Measurements from ENCODE around the gene GPR155. TPM values are rescaled to one million over a fixed set of nuclear protein-coding genes. Genes with fewer than 3 reads are reported as not detected.
"Not testable (repeated sequence)": the region's sequence is repeated elsewhere in the genome, so short reads cannot be mapped to it uniquely, and the experiment has no call there.

Gene GPR155
- total RNA-seq, 1 experiment from 2014 or later, result 2.1 TPM

DNA sequence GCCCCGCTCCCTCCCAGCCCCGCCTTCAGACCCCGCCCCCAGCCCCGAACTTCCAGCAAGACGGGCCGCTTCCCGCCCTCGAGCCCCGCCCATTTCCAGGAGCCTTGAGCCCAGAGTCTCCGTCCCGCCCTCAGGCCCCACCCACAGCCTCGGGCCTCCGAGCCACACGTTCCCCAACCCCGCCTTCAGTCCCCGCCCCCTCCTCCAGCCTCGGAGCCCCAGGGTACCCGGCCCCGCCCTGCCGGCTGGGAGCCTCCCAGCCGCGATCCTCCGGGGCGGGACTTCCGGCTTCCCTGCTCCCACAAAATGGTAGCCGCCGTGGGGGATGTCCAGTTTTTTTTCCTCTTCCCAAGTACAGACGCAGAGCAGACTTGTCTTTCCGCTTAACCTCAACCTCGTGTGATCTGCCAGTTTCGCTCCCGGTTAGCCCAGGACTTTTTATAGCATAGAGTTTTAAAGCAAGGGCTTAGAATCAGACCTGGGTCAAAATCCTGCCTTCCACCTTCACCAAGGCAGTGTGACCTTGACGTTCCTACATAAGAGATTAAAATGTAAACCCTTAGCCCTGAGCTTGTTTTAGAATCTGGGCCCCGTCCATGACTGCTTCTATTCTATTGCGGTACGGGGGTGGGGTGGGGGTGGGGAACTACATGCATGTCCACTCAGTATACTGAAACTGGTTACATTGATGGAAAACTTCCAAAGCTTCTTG is 435 bp upstream of the GPR155 start:
- in situ Hi-C loops (cut with HindIII; ENCODE audit: low pct_unique_long_range_greater_than_20kb, low sequenced_read_pairs), result loop anchor here (5.0 kb wide), 1 partner anchor 35 kb away; no protein-coding TSS in a partner anchor
- BruUV-seq (replicated peaks), result no TSS peak
- TF ChIP-seq, protein P1, sequence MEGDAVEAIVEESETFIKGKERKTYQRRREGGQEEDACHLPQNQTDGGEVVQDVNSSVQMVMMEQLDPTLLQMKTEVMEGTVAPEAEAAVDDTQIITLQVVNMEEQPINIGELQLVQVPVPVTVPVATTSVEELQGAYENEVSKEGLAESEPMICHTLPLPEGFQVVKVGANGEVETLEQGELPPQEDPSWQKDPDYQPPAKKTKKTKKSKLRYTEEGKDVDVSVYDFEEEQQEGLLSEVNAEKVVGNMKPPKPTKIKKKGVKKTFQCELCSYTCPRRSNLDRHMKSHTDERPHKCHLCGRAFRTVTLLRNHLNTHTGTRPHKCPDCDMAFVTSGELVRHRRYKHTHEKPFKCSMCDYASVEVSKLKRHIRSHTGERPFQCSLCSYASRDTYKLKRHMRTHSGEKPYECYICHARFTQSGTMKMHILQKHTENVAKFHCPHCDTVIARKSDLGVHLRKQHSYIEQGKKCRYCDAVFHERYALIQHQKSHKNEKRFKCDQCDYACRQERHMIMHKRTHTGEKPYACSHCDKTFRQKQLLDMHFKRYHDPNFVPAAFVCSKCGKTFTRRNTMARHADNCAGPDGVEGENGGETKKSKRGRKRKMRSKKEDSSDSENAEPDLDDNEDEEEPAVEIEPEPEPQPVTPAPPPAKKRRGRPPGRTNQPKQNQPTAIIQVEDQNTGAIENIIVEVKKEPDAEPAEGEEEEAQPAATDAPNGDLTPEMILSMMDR (IDR thresholded peaks at IDR 0.05), result no peak
- TF ChIP-seq POLR2AphosphoS5 (IDR thresholded peaks at IDR 0.05; ENCODE audit: low read depth, low read length), result peak; percentile 93
- TF ChIP-seq TCF7L2 (IDR thresholded peaks at IDR 0.05; ENCODE audit: low read depth, low read length), result no peak
- ATAC-seq, result peak; percentile 98
- no peaks in the 10 kb centered on the region for H3K36me3 ChIP-seq (ENCODE audit: control insufficient read depth, insufficient read depth, low read length)
- H3K9me3 ChIP-seq (ENCODE audit: control insufficient read depth, insufficient read depth, low read depth, low read length), result no peaks in the 10 kb centered on the region
- H3K27ac ChIP-seq (ENCODE audit: low read length), result peak overlapping the region; percentile 91
- peak overlapping the region; percentile 75 to 90 for H3K4me3 ChIP-seq (ENCODE audit: low read depth in 2 of 2, low read length in 2 of 2)
- intact Hi-C loops (cut with micrococcal nuclease; ENCODE audit: unreplicated experiment), result no loop called here
- POLR2A ChIA-PET, result interaction anchor here (0.5 kb wide), 1 partner anchor 131 kb away, joined by 3 read pairs; no protein-coding TSS in a partner anchor
- H3K4me1 ChIP-seq (ENCODE audit: control insufficient read depth, insufficient read depth, low read length), result no peaks in the 10 kb centered on the region
- no peaks in the 10 kb centered on the region for H3K27me3 ChIP-seq (ENCODE audit: control insufficient read depth, insufficient read depth, low read length)
- peak; percentile 75 for DNase-seq (ENCODE audit: low read depth, low spot score)
- CTCF ChIA-PET, result interaction anchor here (0.6 kb wide), 1 partner anchor 65 kb away, joined by 7 read pairs; no protein-coding TSS in a partner anchor

- H3K27ac ChIP-seq (ENCODE audit: low read length), result peak overlapping the region; percentile 12
- TF ChIP-seq, protein P1 (IDR thresholded peaks at IDR 0.05), result no peak
- TF ChIP-seq, protein P2, sequence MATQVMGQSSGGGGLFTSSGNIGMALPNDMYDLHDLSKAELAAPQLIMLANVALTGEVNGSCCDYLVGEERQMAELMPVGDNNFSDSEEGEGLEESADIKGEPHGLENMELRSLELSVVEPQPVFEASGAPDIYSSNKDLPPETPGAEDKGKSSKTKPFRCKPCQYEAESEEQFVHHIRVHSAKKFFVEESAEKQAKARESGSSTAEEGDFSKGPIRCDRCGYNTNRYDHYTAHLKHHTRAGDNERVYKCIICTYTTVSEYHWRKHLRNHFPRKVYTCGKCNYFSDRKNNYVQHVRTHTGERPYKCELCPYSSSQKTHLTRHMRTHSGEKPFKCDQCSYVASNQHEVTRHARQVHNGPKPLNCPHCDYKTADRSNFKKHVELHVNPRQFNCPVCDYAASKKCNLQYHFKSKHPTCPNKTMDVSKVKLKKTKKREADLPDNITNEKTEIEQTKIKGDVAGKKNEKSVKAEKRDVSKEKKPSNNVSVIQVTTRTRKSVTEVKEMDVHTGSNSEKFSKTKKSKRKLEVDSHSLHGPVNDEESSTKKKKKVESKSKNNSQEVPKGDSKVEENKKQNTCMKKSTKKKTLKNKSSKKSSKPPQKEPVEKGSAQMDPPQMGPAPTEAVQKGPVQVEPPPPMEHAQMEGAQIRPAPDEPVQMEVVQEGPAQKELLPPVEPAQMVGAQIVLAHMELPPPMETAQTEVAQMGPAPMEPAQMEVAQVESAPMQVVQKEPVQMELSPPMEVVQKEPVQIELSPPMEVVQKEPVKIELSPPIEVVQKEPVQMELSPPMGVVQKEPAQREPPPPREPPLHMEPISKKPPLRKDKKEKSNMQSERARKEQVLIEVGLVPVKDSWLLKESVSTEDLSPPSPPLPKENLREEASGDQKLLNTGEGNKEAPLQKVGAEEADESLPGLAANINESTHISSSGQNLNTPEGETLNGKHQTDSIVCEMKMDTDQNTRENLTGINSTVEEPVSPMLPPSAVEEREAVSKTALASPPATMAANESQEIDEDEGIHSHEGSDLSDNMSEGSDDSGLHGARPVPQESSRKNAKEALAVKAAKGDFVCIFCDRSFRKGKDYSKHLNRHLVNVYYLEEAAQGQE (IDR thresholded peaks at IDR 0.05; ENCODE audit: insufficient read depth in 1 of 2, low read depth in 2 of 2, low read length in 1 of 2), result no peak
- TF ChIP-seq POLR2AphosphoS5 (IDR thresholded peaks at IDR 0.05; ENCODE audit: low read depth, low read length) (no peak), SIN3A (IDR thresholded peaks at IDR 0.05; ENCODE audit: borderline replicate concordance, insufficient read depth, low read depth, low read length) (no peak), TCF7L2 (IDR thresholded peaks at IDR 0.05; ENCODE audit: low read depth, low read length) (no peak)
- ChIA-PET CTCF (no interaction called here), POLR2A (interaction anchor here (0.7 kb wide), 1 partner anchor 199 kb away, joined by 4 read pairs; no protein-coding TSS in a partner anchor)
- no peaks in the 10 kb centered on the region for H3K9me3 ChIP-seq (ENCODE audit: control insufficient read depth, insufficient read depth, low read depth, low read length)
- peak; percentile 35 for ATAC-seq
- H3K4me1 ChIP-seq (ENCODE audit: control insufficient read depth, insufficient read depth, low read length), result no peaks in the 10 kb centered on the region
- intact Hi-C loops (cut with micrococcal nuclease; ENCODE audit: unreplicated experiment), result no loop called here
- peak overlapping the region; percentile 73 to 75 for H3K4me3 ChIP-seq (ENCODE audit: low read depth in 2 of 2, low read length in 2 of 2)
- H3K36me3 ChIP-seq (ENCODE audit: control insufficient read depth, insufficient read depth, low read length), result no peaks in the 10 kb centered on the region
- DNase-seq (ENCODE audit: low read depth, low spot score), result no peak
- no TSS peak for BruUV-seq (replicated peaks)
- in situ Hi-C loops (cut with HindIII; ENCODE audit: low pct_unique_long_range_greater_than_20kb, low sequenced_read_pairs), result loop anchor here (5.0 kb wide), 1 partner anchor 36 kb away; no protein-coding TSS in a partner anchor
- H3K27me3 ChIP-seq (ENCODE audit: control insufficient read depth, insufficient read depth, low read length), result no peaks in the 10 kb centered on the region
Observed at GRCh38 chr2:174485788-174486562, 854 bp downstream of the GPR155 start.

GRCh38 chr2:174485045-174485444 is 1.8 kb downstream of the GPR155 start:
- H3K9me3 ChIP-seq (ENCODE audit: control insufficient read depth, insufficient read depth, low read depth, low read length); ATAC-seq; H3K27ac ChIP-seq (ENCODE audit: low read length); DNase-seq (ENCODE audit: low read depth, low spot score); H3K4me3 ChIP-seq (ENCODE audit: low read depth in 2 of 2, low read length in 2 of 2); H3K4me1 ChIP-seq (ENCODE audit: control insufficient read depth, insufficient read depth, low read length); intact Hi-C loops (cut with micrococcal nuclease; ENCODE audit: unreplicated experiment); BruUV-seq (replicated peaks); H3K36me3 ChIP-seq (ENCODE audit: control insufficient read depth, insufficient read depth, low read length); H3K27me3 ChIP-seq (ENCODE audit: control insufficient read depth, insufficient read depth, low read length); CTCF ChIA-PET: not testable (repeated sequence)
- POLR2A ChIA-PET, result interaction anchor here (0.6 kb wide), 1 partner anchor 59 kb away, joined by 4 read pairs; no protein-coding TSS in a partner anchor
- in situ Hi-C loops (cut with HindIII; ENCODE audit: low pct_unique_long_range_greater_than_20kb, low sequenced_read_pairs), result loop anchor here (5.0 kb wide), 1 partner anchor 37 kb away; no protein-coding TSS in a partner anchor
